ENCODE data around the gene HNRNPDL.

DNA sequence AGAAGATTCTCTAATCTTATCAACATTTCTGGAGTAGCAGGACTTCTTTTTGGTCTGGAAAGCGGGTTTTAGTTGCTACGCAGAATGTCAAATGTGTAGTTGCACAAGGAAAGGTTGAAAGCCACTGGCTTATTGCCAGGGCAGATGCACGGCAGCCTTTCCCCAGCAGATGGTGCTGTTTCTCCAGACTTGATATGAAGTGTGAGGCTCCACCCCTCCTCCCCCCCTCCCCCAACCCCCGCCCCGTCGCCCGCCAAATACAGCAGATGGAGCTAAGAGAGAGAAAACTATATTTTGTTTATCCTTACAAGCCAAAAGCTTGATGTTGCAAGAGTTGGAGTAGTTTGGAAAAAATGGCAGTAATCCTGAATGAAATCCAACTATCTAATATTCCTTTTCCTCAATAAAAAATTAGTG lies 32.2 kb upstream of the HNRNPDL start:
- no peak for TF ChIP-seq YY1 (IDR thresholded peaks at IDR 0.05; ENCODE audit: insufficient read depth, insufficient read length)
- no peak for TF ChIP-seq ZNF274 (IDR thresholded peaks at IDR 0.05; ENCODE audit: low read depth, low read length)
